ENCODE measurements around the gene AGPAT1.

The AGPAT1 gene

DNA sequence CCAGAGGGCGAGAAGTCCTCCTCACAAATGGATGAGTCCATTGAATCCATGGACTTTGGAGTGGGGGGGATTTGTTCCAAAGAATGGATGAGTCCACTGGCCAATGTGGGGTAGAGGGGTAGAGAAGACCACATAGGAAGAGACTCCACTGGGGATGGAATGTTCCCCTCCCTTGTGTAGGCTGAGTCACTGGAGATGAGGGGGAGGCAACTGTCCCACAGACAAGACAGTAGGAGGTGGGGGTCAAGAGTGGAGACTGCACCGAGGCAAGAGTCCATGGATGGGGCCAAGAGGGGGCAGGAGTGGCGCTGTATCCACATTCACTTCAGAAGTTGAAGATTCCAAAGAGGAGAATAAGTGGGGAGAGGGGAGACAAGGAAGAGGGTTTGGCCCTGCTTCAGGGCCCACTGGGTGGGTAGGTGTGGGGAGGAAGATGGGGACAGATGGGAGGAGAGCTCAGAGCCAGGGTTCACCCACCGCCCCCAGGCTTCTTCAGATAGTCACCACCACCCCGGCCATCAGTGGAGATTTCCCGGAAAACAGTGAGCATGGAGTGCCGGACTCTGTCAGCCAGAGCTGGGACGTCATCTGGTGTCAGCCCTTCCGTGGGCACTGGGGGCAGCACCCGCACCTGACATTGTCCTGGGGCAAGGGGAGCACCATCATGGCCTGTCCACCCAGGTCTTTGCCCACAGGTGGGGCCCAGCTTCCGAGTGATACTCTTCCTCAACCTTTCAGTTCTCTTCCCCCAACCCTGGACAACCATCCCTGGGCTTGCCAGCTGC is 6.9 kb downstream of the AGPAT1 start:
- no peak for DNase-seq (ENCODE audit: low read depth, low spot score)

- no peak for DNase-seq (ENCODE audit: low read depth, low spot score)
Observed at GRCh38 chr6:32168350-32168749, 7.5 kb downstream of the AGPAT1 start.

GRCh38 chr6:32167761-32168262 is 8.1 kb downstream of the AGPAT1 start:
- peak; percentile 17 for DNase-seq (ENCODE audit: low read depth, low spot score)

DNA sequence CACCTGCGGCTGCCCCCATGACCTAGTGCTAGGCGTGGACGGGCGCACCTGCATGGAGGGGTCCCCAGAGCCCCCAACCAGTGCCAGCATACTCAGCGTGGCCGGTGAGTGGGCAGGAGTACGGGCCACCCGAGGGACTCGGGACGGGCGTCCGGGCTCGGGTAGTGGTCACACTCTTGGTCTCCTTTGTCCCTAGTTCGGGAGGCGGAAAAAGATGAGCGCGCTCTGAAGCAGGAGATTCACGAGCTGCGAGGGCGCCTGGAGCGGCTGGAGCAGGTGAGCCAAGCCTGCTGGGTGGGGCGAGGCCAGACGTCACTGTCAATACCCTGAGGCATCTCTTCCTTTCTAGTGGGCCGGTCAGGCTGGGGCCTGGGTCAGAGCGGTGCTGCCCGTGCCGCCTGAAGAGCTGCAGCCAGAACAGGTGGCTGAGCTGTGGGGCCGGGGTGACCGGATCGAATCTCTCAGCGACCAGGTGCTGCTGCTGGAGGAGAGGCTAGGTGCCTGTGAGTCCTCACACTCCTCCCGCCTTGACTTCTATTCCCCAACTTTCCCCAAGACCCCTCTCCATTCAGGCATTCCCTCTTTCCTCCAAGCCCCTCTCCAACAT is 8.6 kb downstream of the AGPAT1 start:
- no peak for DNase-seq (ENCODE audit: low read depth, low spot score)

GRCh38 chr6:32166411-32167061 is 9.3 kb downstream of the AGPAT1 start:
- DNase-seq (ENCODE audit: low read depth, low spot score) = no peak

DNA sequence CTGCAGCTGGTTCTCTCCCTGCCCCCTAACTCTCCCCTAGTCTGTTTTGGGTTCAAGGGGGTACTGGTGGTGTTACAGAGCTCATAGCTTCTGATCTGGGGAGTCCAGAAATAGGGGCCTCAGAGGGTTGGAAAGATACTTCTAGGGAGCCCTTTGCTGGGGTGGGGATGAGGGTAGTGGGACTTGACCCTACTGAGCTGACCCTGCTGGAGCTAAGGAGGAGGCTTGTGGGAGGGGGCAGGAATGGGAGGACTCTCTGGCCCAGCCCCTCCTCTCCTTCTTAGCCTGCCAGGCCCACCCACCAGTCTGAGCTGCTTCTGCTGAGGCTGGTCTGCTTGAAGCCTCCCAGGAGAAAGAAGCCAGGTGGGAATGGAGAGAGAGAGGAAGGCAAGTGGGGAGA is 11.6 kb downstream of the AGPAT1 start, which contains the start of gene EGFL8:
Gene EGFL8, plus strand, starts transcription at position 301 of the 400 bp plus-strand sequence. CDS start 1,571 bp downstream, outside the sequence.
- no peak for DNase-seq (ENCODE audit: low read depth, low spot score)

DNA sequence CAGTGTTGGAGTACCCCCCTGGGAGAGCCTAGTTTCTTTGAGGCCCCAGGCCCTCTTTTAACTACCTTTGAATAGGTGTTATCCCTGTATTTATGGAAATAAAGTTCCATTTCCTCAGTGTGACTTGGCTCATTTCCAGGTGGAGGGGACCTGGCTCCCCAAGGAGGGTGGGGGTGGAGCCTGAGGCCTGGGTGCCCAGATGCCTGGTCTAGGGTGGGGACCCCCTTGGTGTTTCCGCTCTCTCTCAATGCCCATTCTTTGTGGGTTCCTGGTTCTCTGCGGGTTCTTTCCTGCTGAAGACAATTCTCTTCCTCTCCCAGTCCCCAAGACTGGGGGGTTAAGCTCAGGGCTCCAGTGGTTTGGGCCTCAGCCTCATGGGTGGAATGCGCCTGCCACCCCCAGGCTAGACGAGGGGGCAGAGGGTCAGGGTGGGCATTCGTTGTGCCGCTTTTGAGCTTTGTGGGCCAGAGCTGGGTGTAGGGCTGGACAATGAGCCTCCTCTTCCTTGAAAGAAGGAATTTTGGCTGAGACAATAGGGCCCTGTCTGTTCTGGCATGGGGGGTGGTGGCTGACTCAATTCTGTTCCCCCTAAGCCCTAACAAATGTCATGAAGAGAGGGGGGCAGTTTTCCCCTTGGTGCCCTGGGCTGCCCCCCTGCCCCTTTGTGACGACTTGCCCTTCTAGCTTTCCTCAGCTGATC is 12.2 kb downstream of the AGPAT1 start:
- no peak for DNase-seq (ENCODE audit: low read depth, low spot score)

GRCh38 chr6:32158052-32158451 is 17.8 kb downstream of the AGPAT1 start:
- no peak for DNase-seq (ENCODE audit: low read depth, low spot score)

DNA sequence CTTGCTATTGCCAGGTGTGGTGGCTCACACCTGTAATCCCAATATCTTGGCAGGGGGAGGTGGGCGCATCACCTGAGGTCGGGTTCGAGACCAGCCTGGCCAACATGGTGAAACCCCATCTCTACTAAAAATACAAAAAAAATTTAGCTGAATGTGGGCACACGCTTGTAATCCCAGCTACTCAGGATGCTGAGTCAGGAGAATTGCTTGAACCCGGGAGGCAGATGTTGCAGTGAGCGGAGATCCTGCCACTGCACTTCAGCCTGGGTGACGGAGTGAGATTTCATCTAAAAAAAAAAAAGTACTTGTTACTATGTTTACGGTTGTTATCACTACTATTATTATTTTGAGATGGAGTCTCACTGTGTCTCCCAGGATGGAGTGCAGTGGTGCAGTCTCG is 19.0 kb downstream of the AGPAT1 start:
- DNase-seq (ENCODE audit: low read depth, low spot score) = no peak

DNA sequence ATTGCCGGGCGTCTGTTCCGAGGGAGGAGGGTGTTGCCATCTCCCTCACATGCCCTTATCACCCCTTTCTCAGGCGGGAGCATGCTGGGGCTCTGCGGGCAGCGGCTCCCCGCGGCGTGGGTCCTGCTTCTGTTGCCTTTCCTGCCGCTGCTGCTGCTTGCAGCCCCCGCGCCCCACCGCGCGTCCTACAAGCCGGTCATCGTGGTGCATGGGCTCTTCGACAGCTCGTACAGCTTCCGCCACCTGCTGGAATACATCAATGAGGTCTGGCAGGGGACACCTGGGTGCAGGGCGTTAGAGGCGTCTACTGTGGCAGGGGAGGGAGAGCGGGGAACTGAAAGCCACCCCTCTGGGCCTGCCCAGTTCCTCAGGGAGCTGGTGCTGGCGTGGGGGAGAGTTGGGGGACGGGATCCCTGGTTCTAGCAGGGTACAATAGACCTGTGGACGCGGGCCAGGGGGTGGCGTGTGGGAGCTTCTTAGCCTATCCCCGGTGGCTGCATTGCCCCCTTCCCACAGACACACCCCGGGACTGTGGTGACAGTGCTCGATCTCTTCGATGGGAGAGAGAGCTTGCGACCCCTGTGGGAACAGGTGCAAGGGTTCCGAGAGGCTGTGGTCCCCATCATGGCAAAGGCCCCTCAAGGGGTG is 21.2 kb downstream of the AGPAT1 start:
- peak; percentile 83 for DNase-seq (ENCODE audit: low read depth, low spot score)

DNA sequence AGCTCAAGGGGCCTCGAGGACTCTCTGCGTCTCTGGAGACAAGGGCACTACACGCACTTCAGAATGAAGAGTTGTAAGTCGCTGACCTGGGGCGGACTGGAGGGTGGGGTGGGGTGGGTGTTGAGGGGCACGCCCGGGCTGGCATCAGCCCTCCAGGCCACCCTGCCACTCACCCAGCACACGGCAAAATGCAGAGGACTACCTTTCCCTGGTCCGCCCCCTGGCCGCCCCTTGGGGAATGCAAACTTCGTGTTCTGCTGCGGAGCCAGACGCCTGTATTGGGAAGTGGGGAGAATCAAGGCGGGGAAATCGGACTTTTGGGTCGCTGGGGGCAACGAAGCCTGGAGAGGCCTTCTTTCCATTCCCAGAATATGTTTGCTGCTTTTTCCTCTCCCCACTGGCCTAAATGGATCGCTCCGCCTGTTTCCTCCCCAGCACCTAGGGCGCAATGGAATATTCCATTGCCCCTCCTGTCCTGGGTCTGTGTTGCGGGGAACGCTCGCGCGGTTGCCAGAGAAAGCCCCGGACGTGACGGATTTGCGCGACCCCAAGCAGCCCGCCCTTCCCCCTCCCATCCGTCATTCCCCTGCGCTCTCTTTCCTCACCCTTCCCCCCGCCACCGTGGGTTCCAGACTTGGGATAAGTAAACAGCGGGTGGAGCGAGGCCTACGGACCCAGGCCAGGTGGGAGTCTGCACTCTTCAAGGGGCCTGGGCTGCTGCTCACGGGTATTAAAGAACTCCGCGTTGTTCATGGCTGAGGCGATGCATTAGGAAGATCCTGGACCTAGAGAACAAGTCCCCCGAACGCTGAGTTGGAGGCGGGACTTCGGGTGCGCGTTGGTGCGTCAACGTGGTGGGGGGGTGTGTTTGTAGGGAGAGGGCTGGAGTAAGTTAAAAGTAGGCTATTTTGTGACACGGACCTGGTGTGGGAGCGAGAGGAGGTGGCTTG is 22.0 kb downstream of the AGPAT1 start, which contains the start of gene PPT2:
Gene PPT2, plus strand, starts transcription at position 578 of the 950 bp plus-strand sequence. CDS start 454 bp downstream, outside the sequence.
- DNase-seq (ENCODE audit: low read depth, low spot score) = peak; percentile 97

DNA sequence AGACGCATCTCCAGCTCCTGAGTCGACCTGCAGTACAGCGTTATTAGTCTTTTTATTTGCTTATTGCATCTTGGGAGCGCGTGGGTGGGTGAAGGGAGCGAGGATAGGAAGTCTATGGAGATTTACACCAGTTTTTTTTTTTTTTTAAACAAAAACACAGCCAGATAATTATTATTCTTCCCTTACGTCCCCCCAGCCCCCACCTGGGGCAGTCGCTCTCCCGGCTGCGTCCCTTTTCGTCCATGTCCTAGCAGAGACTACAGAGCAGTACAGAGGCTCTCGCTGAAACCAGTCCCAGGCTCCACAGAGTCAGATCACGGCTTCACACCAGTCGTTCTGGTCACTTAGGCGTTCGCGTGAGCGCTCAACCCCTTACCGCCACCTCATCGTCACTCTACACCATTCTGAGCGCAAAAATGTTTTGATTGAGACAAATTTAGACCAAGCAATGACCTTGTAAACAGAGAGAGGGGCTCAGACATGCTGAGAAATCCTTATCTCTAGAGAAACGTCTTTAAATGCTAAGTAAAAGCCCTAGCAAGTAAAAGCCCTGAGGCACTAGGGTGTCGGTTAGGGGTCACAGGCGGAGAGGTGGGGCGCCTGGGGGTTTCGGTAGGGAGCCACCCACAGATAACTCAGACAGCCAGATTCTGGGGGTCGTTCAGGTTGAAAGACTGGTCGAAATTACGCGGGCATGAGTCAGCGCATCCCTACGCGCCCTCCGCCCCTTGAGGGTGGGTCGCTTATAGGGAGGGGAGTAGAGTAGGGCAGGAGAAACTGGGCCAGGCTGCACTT is 22.9 kb downstream of the AGPAT1 start:
- DNase-seq (ENCODE audit: low read depth, low spot score) = peak; percentile 56

- no peak for DNase-seq (ENCODE audit: low read depth, low spot score)
Observed at GRCh38 chr6:32151863-32152768, 23.8 kb downstream of the AGPAT1 start, which contains the start of gene PRRT1. Gene PRRT1, minus strand, starts transcription at chr6:32151939. Its CDS starts 112 bp downstream, at chr6:32151827.

GRCh38 chr6:32151181-32151862 is 24.6 kb downstream of the AGPAT1 start:
- DNase-seq (ENCODE audit: low read depth, low spot score) = no peak

DNA sequence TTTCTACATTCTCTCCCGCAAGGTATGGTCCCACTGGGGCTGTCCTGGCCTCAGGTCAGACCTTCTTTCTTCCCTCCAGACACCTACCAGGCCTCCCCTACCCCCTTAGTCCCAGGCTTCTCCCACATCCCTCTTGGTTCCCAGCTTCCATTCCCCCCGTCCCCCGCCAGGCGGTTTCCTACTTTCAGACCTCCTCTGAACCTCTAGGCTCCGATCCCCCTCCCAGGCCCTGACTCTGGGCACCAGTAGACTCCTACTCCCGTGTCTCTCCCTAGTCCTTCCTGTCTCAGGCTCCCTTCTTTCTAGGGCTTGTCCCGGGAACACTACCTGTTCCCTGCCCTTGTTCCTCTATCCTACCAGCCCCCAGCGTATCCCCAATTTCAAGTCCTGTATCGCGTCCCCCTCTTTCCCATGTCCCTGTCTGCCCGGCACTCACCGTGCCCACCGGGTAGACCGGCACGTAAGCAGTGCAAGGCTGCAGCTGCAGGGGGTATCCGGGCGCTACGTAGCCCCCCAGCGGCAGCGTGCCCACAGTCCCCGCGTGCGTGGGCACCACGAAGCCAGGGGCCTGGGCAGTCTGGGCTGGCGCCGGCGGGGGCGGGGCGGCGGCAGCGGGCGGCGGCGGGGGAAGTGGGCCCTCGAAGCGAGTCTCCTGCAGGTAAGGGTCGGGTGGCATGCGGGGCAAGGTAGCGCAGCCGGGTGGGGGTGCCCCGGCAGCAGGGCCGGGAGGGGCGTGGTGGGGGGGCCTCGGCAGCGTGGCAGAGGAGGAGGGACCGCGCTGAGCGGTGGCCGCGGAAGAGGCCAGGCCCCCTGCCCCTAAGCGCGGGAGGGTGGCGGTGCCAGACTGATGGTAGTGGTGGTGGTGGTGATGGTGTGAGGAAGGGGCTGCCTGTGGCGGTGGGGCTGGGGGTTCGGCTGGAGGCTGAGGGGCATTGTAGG is 25.7 kb downstream of the AGPAT1 start:
- DNase-seq (ENCODE audit: low read depth, low spot score) = no peak

GRCh38 chr6:32149092-32149755 is 26.7 kb downstream of the AGPAT1 start:
- no peak for DNase-seq (ENCODE audit: low read depth, low spot score)

Measured in astrocyte of the hippocampus (primary cell).